Bronchial epithelial cell (primary cell): Measurements from ENCODE around the gene SELENOI. TPM values are rescaled to one million over a fixed set of nuclear protein-coding genes. Genes with fewer than 3 reads are reported as not detected.

Experiments used
- DNase-seq: peaks from one replicate; pipeline ENCODE4 v3.0.0-alpha.2; 2010; ENCODE audit warnings: low read depth
- FAIRE-seq: peaks from 2 replicates; lab custom pipeline; 2011; peaks lifted over from hg19 to GRCh38; lab: Jason Lieb, UNC
- H3K27me3 ChIP-seq: 2 replicates; pipeline ENCODE4 v1.5.1; 2011; ENCODE audit warnings: low read length; ENCODE audit not compliant: control insufficient read depth, insufficient read depth
- H3K36me3 ChIP-seq: 2 replicates; pipeline ENCODE4 v1.5.1; 2011; ENCODE audit warnings: low read length; ENCODE audit not compliant: control insufficient read depth, insufficient read depth
- H3K4me3 ChIP-seq: 2 replicates; pipeline ENCODE4 v1.5.1; 2011; ENCODE audit warnings: mild to moderate bottlenecking, low read depth, low read length, control low read depth
- CTCF ChIP-seq: IDR thresholded peaks from 2 replicates; pipeline ENCODE4 v1.5.1; 2011; ENCODE audit warnings: mild to moderate bottlenecking, moderate library complexity, low read length, control low read depth, inconsistent platforms; ENCODE audit not compliant: insufficient read depth, severe bottlenecking
- total RNA-seq: library from RNA; depleted of rRNA; stranded (reverse); fragments of >200 nt; gene quantifications from 2 replicates; pipeline ENCODE4 v1.2.1, GENCODE V29; 2014

The SELENOI gene
- total RNA-seq, 1 donor from 2014 or later: 32.6 TPM

DNA sequence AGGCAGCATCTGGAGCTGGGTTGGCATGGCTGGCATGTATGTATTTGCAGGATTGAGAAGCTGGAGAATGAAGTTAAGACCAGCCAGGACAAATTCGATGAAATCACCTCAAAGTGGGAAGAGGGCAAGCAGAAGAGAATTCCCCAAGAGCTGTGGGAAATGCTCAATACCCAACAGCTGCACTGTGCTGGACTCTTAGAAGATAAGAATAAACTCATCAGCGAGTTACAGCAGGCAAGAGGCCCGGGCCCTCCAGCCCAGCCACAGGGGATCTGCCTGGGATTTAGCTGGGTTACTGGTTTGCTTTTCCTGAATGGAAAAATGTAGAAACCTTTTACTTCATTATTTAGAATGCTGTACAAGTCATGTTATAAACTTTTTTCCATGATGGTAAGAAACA, 78.3 kb downstream of the SELENOI start:
- peaks cover 2% of the 10 kb centered on the region for H3K27me3 ChIP-seq
- H3K36me3 ChIP-seq: no peaks in the 10 kb centered on the region
- H3K4me3 ChIP-seq: no peak overlapping the region
- DNase-seq (no peak), FAIRE-seq (no peak)
- no peak for TF ChIP-seq CTCF

- TF ChIP-seq CTCF: no peak
- no peak for FAIRE-seq
- H3K36me3 ChIP-seq: no peaks in the 10 kb centered on the region
- DNase-seq: no peak
- H3K4me3 ChIP-seq: no peak overlapping the region
- peaks cover 2% of the 10 kb centered on the region for H3K27me3 ChIP-seq
These were observed 82.9 kb downstream of the SELENOI start for GRCh38 chr2:26428846-26429245.

DNA sequence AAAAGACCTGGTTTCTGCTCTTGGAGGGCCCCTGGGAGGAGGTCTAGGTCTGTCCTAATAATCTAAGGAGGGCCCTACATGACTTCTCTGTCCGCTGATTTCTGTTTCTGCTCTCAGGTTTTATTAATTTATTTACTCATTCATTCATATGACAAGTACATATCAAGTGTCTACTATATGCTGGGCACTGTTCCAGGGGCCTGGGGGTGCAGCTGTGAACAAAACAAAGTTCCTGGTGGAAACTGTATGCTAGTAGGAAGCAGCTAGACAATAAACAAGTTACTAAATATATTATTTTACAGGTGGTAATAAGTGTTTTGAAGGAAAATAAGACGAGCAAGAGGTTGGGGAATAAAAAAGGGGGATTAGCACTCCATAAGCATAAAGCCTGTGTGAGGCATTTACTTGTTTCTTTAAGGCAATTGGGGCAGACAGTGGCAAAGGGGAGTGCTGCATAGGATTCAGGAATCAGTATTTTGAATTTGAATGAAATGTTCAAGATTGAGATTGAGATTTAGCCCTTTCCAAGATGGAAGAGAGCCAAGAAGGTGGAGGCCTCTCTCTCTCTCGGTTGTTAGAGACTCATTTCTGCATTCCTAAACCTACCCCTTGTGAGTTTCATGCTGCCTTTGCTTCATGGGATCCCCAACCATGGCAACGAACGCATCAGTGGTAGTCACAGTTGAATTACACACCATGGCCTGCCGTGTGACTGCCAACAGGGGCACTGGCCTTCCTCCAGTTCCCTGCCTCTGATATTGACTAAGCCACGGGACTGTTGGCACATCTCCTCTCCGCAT, 84.0 kb downstream of the SELENOI start:
- no peak overlapping the region for H3K4me3 ChIP-seq
- DNase-seq: no peak
- no peak for TF ChIP-seq CTCF
- H3K36me3 ChIP-seq: no peaks in the 10 kb centered on the region
- FAIRE-seq: no peak
- H3K27me3 ChIP-seq: peaks cover 2% of the 10 kb centered on the region

- FAIRE-seq: no peak
- TF ChIP-seq CTCF: no peak
These were observed 84.9 kb downstream of the SELENOI start for GRCh38 chr2:26430826-26431225.

DNA sequence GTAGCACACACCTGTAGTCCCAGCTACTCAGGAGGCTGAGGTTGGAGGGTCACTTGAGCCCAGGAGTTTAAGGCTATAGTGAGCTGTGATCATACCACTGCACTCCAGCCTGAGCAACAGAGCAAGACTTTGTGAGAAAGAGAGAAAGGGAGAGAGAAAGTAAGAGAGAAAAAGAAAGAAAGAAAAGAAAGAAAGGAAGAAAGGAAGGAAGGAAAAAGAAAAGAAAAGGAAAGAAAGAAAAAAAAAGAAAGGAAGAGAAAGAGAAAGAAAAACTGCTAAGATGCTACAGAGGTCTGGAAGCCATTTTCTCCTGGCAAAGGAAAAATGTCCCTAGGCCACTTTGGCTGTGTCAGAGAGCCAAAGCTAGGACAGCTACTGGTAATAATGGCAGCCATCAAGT, 86.4 kb downstream of the SELENOI start:
- Histone ChIP-seq H3K27me3 (peaks cover 2% of the 10 kb centered on the region), H3K4me3 (no peak overlapping the region), H3K36me3 (no peaks in the 10 kb centered on the region)
- DNase-seq (no peak), FAIRE-seq (no peak)
- TF ChIP-seq CTCF: no peak

More at GRCh38 chr2:26430826-26431225, 84.9 kb downstream of the SELENOI start:
- peak; percentile 20 for DNase-seq
- no peak overlapping the region for H3K4me3 ChIP-seq
- no peaks in the 10 kb centered on the region for H3K36me3 ChIP-seq
- peaks cover 2% of the 10 kb centered on the region for H3K27me3 ChIP-seq

- TF ChIP-seq CTCF: no peak
- H3K36me3 ChIP-seq: no peaks in the 10 kb centered on the region
- no peak overlapping the region for H3K4me3 ChIP-seq
- H3K27me3 ChIP-seq: peaks cover 2% of the 10 kb centered on the region
- FAIRE-seq (no peak), DNase-seq (no peak)
These were observed 86.9 kb downstream of the SELENOI start for GRCh38 chr2:26432859-26433258.
